ENCODE measurements around the gene PSMC3IP. TPM values are rescaled to one million over a fixed set of nuclear protein-coding genes. Genes with fewer than 3 reads are reported as not detected.
A peak's percentile ranks its signal among the peaks of the same experiment; 100 is the strongest.
"Not testable (repeated sequence)": the region's sequence is repeated elsewhere in the genome, so short reads cannot be mapped to it uniquely, and the experiment has no call there.

The PSMC3IP gene
- total RNA-seq, 4 donors from 2014 or later, result 1.4 to 5.8 (median 4.5) TPM

DNA sequence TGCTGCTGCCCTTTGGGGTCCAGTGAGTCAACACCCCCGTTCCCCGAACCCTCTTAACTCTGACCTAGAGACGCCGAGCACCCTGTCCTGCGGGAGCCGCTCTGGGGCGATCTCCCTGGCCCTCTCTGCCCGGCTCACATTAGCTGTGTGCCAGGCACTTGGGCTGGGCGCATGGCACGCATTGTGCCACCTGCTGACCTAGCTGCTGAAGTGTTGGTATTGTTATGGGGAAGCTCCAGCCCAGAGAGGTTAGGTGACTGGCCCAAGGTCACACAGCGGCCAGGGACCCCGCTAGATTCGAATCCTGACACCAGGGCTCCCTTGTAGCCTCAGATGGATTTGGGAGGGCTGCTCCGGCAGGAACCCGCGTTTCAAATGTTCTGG lies 23.7 kb downstream of the PSMC3IP start:
- no peaks in the 10 kb centered on the region for H3K9me3 ChIP-seq
- H3K4me1 ChIP-seq, result peaks cover 15 to 18% of the 10 kb centered on the region in 2 donors
- H3K27ac ChIP-seq, result peak overlapping the region; percentile 71 to 94 (median 86)
- peak overlapping the region; percentile 37 to 74 (median 59) for H3K4me3 ChIP-seq (replicated peaks in 1 of 3)
- DNase-seq, result no peak
- H3K36me3 ChIP-seq, result no peaks in the 10 kb centered on the region
- TF ChIP-seq CTCF (IDR thresholded peaks at IDR 0.05) (no peak), POLR2A (IDR thresholded peaks at IDR 0.05) (no peak)
- WGBS, 2 donors, result 57 to 60% methylated on average over 11 to 15 of the region's 16 CpGs
- H3K27me3 ChIP-seq, result no peaks in the 10 kb centered on the region
- intact Hi-C loops (cut with DNase I), result no loop called here

DNA sequence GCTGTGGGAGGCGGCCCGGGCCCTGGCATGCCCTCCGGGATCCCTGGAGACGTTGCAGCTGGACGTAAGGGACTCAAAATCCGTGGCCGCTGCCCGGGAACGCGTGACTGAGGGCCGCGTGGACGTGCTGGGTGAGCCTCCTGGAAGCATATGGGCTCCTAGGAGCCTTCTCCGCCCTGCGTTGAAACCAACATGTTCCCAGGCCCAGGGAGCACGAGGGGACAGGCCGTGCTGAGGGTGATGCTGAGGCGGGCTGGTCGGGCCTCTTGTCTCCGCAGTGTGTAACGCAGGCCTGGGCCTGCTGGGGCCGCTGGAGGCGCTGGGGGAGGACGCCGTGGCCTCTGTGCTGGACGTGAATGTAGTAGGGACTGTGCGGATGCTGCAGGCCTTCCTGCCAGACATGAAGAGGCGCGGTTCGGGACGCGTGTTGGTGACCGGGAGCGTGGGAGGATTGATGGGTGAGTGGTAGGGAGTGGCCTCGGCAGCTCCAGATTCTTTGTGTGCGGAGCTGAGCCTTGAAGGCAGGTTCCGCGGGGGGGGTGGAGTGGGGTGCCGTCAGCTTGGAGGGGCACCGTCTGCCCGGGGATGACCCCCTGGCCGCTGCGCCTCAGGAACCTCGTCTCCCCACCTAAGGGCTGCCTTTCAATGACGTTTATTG lies 24.2 kb downstream of the PSMC3IP start:
- intact Hi-C loops (cut with DNase I), result no loop called here
- WGBS, 2 donors, result 81 to 84% methylated on average over 38 to 43 of the region's 45 CpGs
- no peaks in the 10 kb centered on the region for H3K36me3 ChIP-seq
- peak overlapping the region in 1 of 3 donors; percentile 74 for H3K4me3 ChIP-seq (replicated peaks in 1 of 3)
- H3K9me3 ChIP-seq, result no peaks in the 10 kb centered on the region
- DNase-seq, result no peak
- no peak overlapping the region for H3K27ac ChIP-seq
- no peaks in the 10 kb centered on the region for H3K27me3 ChIP-seq
- peaks cover 20 to 23% of the 10 kb centered on the region in 2 donors for H3K4me1 ChIP-seq
- TF ChIP-seq POLR2A (IDR thresholded peaks at IDR 0.05), result no peak
- TF ChIP-seq CTCF (IDR thresholded peaks at IDR 0.05), result no peak

DNA sequence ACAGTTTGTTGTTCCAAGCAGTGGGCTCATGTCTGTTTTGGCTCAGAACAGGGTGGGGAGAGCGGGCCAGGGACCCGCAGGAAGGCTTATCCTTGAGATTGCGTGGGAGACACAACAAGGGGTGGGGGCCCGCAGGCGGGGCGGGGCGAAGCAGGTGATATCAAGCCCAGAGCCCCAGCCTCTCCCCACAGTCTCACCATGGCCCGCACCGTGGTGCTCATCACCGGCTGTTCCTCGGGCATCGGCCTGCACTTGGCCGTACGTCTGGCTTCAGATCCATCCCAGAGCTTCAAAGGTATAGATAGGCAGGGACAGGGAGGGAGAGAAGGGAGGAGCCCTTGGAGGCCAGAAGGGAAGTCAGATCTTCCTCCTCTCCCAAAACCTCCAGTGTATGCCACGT lies 24.8 kb downstream of the PSMC3IP start, which contains the start of gene HSD17B1:
Gene HSD17B1 (plus strand): TSS at position 188 of the 400 bp plus-strand sequence. CDS start 11 bp downstream, at position 199.
- H3K27ac ChIP-seq; intact Hi-C loops (cut with DNase I); H3K36me3 ChIP-seq; H3K9me3 ChIP-seq; DNase-seq; H3K27me3 ChIP-seq: not testable (repeated sequence)
- H3K4me1 ChIP-seq, result peaks cover 23 to 26% of the 10 kb centered on the region in 2 donors
- 94 to 95% methylated on average over 8 to 15 of the region's 15 CpGs for WGBS, 2 donors
- H3K4me3 ChIP-seq (replicated peaks in 1 of 3), result peak within 1 kb of the TSS in 1 of 3 donors; percentile 74

- no peaks in the 10 kb centered on the region for H3K27me3 ChIP-seq
- H3K27ac ChIP-seq, result no peak overlapping the region
- TF ChIP-seq CTCF (IDR thresholded peaks at IDR 0.05) (no peak), POLR2A (IDR thresholded peaks at IDR 0.05) (no peak)
- no peaks in the 10 kb centered on the region for H3K9me3 ChIP-seq
- DNase-seq, result no peak
- 79 to 80% methylated on average over 14 of the region's 14 CpGs for WGBS, 2 donors
- H3K4me1 ChIP-seq, result peaks cover 16 to 18% of the 10 kb centered on the region in 2 donors
- H3K4me3 ChIP-seq (replicated peaks in 1 of 3), result no peak overlapping the region
- intact Hi-C loops (cut with DNase I), result no loop called here
- peaks cover 0 to 4% of the 10 kb centered on the region in 2 donors for H3K36me3 ChIP-seq
These were observed 28.4 kb downstream of the PSMC3IP start for GRCh38 chr17:42548993-42549755.

- WGBS, 2 donors, result 19 to 28% methylated on average over 7 to 22 of the region's 74 CpGs
- no peak overlapping the region for H3K27ac ChIP-seq
- peak; percentile 93 to 94 for DNase-seq
- H3K4me3 ChIP-seq (replicated peaks in 1 of 3), result peak overlapping the region in 1 of 3 donors; percentile 31
- H3K9me3 ChIP-seq, result no peaks in the 10 kb centered on the region
- H3K4me1 ChIP-seq, result peaks cover 10 to 11% of the 10 kb centered on the region in 2 donors
- H3K27me3 ChIP-seq, result no peaks in the 10 kb centered on the region
- H3K36me3 ChIP-seq, result peaks cover 0 to 11% of the 10 kb centered on the region in 2 donors
- intact Hi-C loops (cut with DNase I), result no loop called here
- peak in 1 of 2 donors; percentile 26 for TF ChIP-seq POLR2A (IDR thresholded peaks at IDR 0.05)
- TF ChIP-seq CTCF (IDR thresholded peaks at IDR 0.05), result peak in 5 of 6 experiments; percentile 36 to 75 (median 64)
These were observed 29.3 kb downstream of the PSMC3IP start for GRCh38 chr17:42548070-42548837.
